Hair follicle dermal papilla cell (primary cell): ENCODE results near the gene COX4I1. TPM values are rescaled to one million over a fixed set of nuclear protein-coding genes. Genes with fewer than 3 reads are reported as not detected.

Source experiments
- small RNA-seq: library from RNA; depleted of rRNA; stranded (forward); fragments of <200 nt; gene quantifications from one replicate; pipeline ENCODE3, GENCODE V24; 2012
- total RNA-seq: library from RNA; depleted of rRNA; stranded (reverse); fragments of >200 nt; gene quantifications from 2 replicates; pipeline ENCODE4 v1.2.3, GENCODE V29; 2012

The COX4I1 gene
- total RNA-seq = 208 and 301 TPM in 2 replicates

GRCh38 chr16:85799497-85800320 is at the start of gene COX4I1, which contains the start of gene EMC8:
Gene COX4I1 (plus strand): TSS chr16:85799695. CDS start chr16:85801206, 1,511 bp downstream.
Gene EMC8 (minus strand): TSS chr16:85799544. CDS start chr16:85799295, 249 bp downstream.

GRCh38 chr16:85750827-85751697 is 48.4 kb upstream of the COX4I1 start, which contains the start of gene C16orf74:
Gene C16orf74 (minus strand): TSS chr16:85751096. CDS start chr16:85735217, 15,879 bp downstream.

Small RNAs within 50 kb of the gene (small RNA-seq; reads per million reads assigned to genes)
- not detected for gene RNU1-103P

Other genes with a start within 250 kb of the COX4I1 start
- 59.7 and 97.5 TPM in 2 replicates for gene GSE1, start 186.4 kb upstream of the COX4I1 start, total RNA-seq
- gene GINS2, start 110.7 kb upstream of the COX4I1 start, total RNA-seq = 0.61 and 0.81 TPM in 2 replicates
- 2.1 and 2.3 TPM in 2 replicates for gene C16orf74, start 48.6 kb upstream of the COX4I1 start, total RNA-seq
- 26.0 and 26.6 TPM in 2 replicates for gene EMC8, start 151 bp upstream of the COX4I1 start, total RNA-seq
- gene IRF8, start 99.5 kb downstream of the COX4I1 start, total RNA-seq = not detected in 2 replicates